Sigmoid colon (tissue), 3 donors: ENCODE results near the gene RNF149.

Source experiments
- POLR2A ChIP-seq, 2 donors: fragments of 450-650 bp; IDR thresholded peaks; one replicate each; pipeline ENCODE4 v1.6.1; 2016; ENCODE audit warnings: antibody characterized with exemption in 2 of 2, mild to moderate bottlenecking in 2 of 2, moderate library complexity in 2 of 2
- TF ChIP-seq, protein P1 (sequence below), 4 experiments: fragments of 450-650 bp in 3 of 4; fragments of 200-600 bp in 1 of 4; IDR thresholded peaks; one replicate each; pipeline ENCODE4 v1.5.1; 2016 to 2019; ENCODE audit warnings: antibody characterized with exemption in 4 of 4, mild to moderate bottlenecking in 3 of 4, moderate library complexity in 2 of 4

DNA sequence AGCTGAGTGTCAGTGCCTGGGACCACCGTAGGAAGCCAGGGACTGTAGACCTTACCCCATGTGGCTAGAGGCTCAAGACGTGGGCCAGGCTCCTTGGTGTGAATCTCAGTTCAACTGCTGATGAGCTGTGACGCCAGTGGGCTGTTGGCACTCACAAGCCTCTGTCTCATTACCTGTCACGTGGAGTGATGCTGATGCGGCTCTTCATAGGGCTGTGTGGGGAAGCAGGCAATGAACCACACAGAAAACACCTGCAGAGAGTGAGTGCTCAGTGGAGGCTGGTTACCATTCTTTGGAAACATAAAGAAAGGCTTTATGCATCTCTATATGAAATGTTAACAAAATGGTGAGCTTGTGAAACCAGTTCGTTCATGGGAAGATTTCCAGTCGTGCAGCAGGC is 42.7 kb upstream of the RNF149 start:
- no peak for TF ChIP-seq POLR2A (IDR thresholded peaks at IDR 0.05)
- TF ChIP-seq, protein P1, sequence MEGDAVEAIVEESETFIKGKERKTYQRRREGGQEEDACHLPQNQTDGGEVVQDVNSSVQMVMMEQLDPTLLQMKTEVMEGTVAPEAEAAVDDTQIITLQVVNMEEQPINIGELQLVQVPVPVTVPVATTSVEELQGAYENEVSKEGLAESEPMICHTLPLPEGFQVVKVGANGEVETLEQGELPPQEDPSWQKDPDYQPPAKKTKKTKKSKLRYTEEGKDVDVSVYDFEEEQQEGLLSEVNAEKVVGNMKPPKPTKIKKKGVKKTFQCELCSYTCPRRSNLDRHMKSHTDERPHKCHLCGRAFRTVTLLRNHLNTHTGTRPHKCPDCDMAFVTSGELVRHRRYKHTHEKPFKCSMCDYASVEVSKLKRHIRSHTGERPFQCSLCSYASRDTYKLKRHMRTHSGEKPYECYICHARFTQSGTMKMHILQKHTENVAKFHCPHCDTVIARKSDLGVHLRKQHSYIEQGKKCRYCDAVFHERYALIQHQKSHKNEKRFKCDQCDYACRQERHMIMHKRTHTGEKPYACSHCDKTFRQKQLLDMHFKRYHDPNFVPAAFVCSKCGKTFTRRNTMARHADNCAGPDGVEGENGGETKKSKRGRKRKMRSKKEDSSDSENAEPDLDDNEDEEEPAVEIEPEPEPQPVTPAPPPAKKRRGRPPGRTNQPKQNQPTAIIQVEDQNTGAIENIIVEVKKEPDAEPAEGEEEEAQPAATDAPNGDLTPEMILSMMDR (IDR thresholded peaks at IDR 0.05): no peak
